ENCODE data around the gene PAPOLG. TPM values are rescaled to one million over a fixed set of nuclear protein-coding genes. Genes with fewer than 3 reads are reported as not detected.

PAPOLG gene
- polyA plus RNA-seq, 2 of the 4 experiments (the other 2 are of a cell fraction): 7.7 to 20.9 TPM

DNA sequence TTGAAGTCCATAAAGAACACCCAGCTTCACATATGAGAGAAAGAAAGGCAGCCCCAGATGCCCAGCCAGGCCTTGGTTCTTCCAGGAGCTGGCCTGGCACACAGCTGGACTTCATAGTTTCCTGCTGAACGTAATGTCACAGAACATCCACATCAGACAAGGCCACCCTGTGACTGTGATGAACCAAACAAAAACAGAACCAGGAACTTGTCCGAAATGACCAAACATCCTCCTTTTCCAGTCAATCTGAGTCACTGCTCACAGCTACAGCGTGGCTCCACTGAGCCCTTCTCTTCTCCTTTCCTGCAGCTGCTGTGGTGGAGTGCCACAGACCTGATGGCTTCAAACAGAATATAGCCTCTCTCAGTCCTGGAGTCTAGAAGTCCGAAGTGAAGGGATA is 45.4 kb upstream of the PAPOLG start:
- no peak for TF ChIP-seq HDAC2 (IDR thresholded peaks at IDR 0.05)
- no peak for TF ChIP-seq POLR2A (IDR thresholded peaks at IDR 0.05; ENCODE audit: low read length)
- no peak for TF ChIP-seq CHD2 (IDR thresholded peaks at IDR 0.05; ENCODE audit: low read length, partially characterized antibody)
- TF ChIP-seq, protein P1, sequence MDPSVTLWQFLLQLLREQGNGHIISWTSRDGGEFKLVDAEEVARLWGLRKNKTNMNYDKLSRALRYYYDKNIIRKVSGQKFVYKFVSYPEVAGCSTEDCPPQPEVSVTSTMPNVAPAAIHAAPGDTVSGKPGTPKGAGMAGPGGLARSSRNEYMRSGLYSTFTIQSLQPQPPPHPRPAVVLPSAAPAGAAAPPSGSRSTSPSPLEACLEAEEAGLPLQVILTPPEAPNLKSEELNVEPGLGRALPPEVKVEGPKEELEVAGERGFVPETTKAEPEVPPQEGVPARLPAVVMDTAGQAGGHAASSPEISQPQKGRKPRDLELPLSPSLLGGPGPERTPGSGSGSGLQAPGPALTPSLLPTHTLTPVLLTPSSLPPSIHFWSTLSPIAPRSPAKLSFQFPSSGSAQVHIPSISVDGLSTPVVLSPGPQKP (IDR thresholded peaks at IDR 0.05; ENCODE audit: low read depth, low read length): no peak
- TF ChIP-seq PHF8 (IDR thresholded peaks at IDR 0.05; ENCODE audit: borderline replicate concordance, low read depth): no peak
- no peak for TF ChIP-seq SREBF2 (IDR thresholded peaks at IDR 0.05)
- TF ChIP-seq MYC (IDR thresholded peaks at IDR 0.05; ENCODE audit: borderline replicate concordance, low read length): no peak
- no peak for TF ChIP-seq EHF (CRISPR knock-in tag; IDR thresholded peaks at IDR 0.05)
- no peak for TF ChIP-seq POLR2AphosphoS2 (conservative IDR thresholded peaks at IDR 0.05; ENCODE audit: low read length)
- TF ChIP-seq RARB (CRISPR knock-in tag; IDR thresholded peaks at IDR 0.05): no peak
- no peak for TF ChIP-seq FOSL2 (IDR thresholded peaks at IDR 0.05)
- no peak for TF ChIP-seq FOSL2 (CRISPR knock-in tag; IDR thresholded peaks at IDR 0.05)
- TF ChIP-seq HEYL (CRISPR knock-in tag; IDR thresholded peaks at IDR 0.05): no peak
- no peaks in the 10 kb centered on the region for H3K9me3 ChIP-seq
- 65% methylated on average over 4 of the region's 4 CpGs for WGBS (ENCODE audit: missing lambda C conversion rate)
- ChIA-PET POLR2A (no interaction called here), CTCF (interaction anchor here (0.5 to 7.8 kb wide), 6 partner anchors 10 to 1125 kb away, joined by 3 to 135 read pairs (median 4); no protein-coding TSS in a partner anchor)
- H3K4me1 ChIP-seq: no peaks in the 10 kb centered on the region
- FAIRE-seq: no peak
- ATAC-seq: no peak; a peak in 1 of 6 replicates
- no peak overlapping the region for H3K4me2 ChIP-seq
- H3K27ac ChIP-seq: no peak overlapping the region
- H3K4me3 ChIP-seq: no peak overlapping the region
- DNase-seq (ENCODE audit: low read depth in 1 of 2, low spot score in 1 of 2): no peak

DNA sequence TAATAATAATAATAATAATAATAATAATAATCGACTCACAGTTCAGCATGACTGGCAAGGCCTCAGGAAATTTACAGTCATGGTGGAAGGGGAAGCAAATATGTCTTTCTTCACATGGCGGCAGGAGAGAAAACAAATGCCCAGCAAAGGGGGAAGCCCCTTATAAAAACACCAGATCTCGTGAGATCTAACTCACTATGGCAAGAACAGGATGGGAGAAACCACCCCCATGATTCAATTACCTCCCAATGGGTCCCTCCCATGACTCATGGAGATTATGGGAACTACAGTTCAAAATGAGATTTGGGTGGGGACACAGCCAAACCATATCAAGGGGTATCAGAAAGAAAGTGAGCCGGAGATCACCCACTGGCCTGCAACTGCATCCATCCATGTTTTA is 40.5 kb upstream of the PAPOLG start:
- no peak for FAIRE-seq

DNA sequence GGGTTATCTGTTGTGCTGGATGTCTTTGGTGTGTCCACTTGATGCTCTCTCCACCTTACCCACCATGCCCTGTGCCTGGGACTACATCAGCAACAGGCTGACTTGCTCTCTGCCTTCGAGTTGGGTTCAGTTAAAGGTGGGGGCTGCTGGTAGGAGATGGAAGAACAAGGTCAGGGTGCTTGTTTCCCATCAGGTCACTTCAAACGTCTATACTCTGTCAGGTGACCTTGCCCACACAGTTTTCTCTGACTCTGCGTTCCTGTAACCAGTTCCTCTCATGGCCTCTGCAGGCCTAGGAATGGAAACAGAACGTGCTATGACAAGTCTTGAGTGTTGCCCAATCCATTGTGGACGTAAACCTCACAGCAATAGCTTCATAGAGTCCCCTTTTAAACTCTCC is 38.4 kb upstream of the PAPOLG start:
- no peak for FAIRE-seq
- Histone ChIP-seq H3K27ac (no peak overlapping the region), H3K4me1 (no peaks in the 10 kb centered on the region), H3K9me3 (no peaks in the 10 kb centered on the region), H3K4me3 (no peak overlapping the region), H3K4me2 (no peak overlapping the region)
- no peak for DNase-seq (ENCODE audit: low read depth in 1 of 2, low spot score in 1 of 2)
- TF ChIP-seq HEYL (CRISPR knock-in tag; IDR thresholded peaks at IDR 0.05): no peak
- TF ChIP-seq KDM1A (IDR thresholded peaks at IDR 0.05; ENCODE audit: low read depth): no peak
- TF ChIP-seq ZSCAN20 (CRISPR knock-in tag; IDR thresholded peaks at IDR 0.05): no peak
- TF ChIP-seq NR3C1 (IDR thresholded peaks at IDR 0.05): no peak
- no peak for TF ChIP-seq RAD21 (conservative IDR thresholded peaks at IDR 0.05 in 1 of 2, IDR thresholded peaks at IDR 0.05 in 1 of 2)
- TF ChIP-seq, protein P1 (IDR thresholded peaks at IDR 0.05; ENCODE audit: low read depth, low read length): no peak
- no peak for TF ChIP-seq RNF2 (IDR thresholded peaks at IDR 0.05; ENCODE audit: borderline replicate concordance, low read depth)
- TF ChIP-seq, protein P2, sequence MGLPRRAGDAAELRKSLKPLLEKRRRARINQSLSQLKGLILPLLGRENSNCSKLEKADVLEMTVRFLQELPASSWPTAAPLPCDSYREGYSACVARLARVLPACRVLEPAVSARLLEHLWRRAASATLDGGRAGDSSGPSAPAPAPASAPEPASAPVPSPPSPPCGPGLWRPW (IDR thresholded peaks at IDR 0.05): no peak
- no peak for TF ChIP-seq MAZ (IDR thresholded peaks at IDR 0.05; ENCODE audit: borderline replicate concordance, low read depth, low read length)
- no peak for TF ChIP-seq CBX8 (IDR thresholded peaks at IDR 0.05)
- TF ChIP-seq ESRRA (IDR thresholded peaks at IDR 0.05; ENCODE audit: borderline replicate concordance, low read length): no peak
- no peak for TF ChIP-seq GATA3 (IDR thresholded peaks at IDR 0.05; ENCODE audit: borderline replicate concordance)
- TF ChIP-seq RCOR1 (IDR thresholded peaks at IDR 0.05; ENCODE audit: low read depth, low read length): no peak
- no peak for TF ChIP-seq FOSL2 (IDR thresholded peaks at IDR 0.05)
- TF ChIP-seq FOSL2 (CRISPR knock-in tag; IDR thresholded peaks at IDR 0.05): no peak
- no peak for TF ChIP-seq POLR2A (IDR thresholded peaks at IDR 0.05; ENCODE audit: low read length)
- ChIA-PET POLR2A (interaction anchor here (0.6 kb wide), 1 partner anchor 1148 kb away, joined by 3 read pairs; no protein-coding TSS in a partner anchor), CTCF (no interaction called here)
- WGBS (ENCODE audit: missing lambda C conversion rate): 29% methylated on average over 5 of the region's 5 CpGs
- ATAC-seq: peak; percentile 21 to 30; a peak in 2 of 6 replicates

More for the DNA sequence above, 40.5 kb upstream of the PAPOLG start:
- no peaks in the 10 kb centered on the region for H3K9me3 ChIP-seq
- no peak for ATAC-seq
- ChIA-PET POLR2A (no interaction called here), CTCF (interaction anchor here (1.0 to 1.1 kb wide), 2 partner anchors 21 to 284 kb away, joined by 3 read pairs; no protein-coding TSS in a partner anchor)
- 78% methylated on average over 4 of the region's 4 CpGs for WGBS (ENCODE audit: missing lambda C conversion rate)
- H3K4me1 ChIP-seq: no peaks in the 10 kb centered on the region
- H3K27ac ChIP-seq: no peak overlapping the region
- no peak for DNase-seq (ENCODE audit: low read depth in 1 of 2, low spot score in 1 of 2)
- no peak overlapping the region for H3K4me2 ChIP-seq
- TF ChIP-seq BHLHE40 (IDR thresholded peaks at IDR 0.05; ENCODE audit: low read depth, low read length): no peak
- no peak for TF ChIP-seq NPAS2 (CRISPR knock-in tag; IDR thresholded peaks at IDR 0.05; ENCODE audit: borderline replicate concordance)
- TF ChIP-seq TP53 (CRISPR knock-in tag; IDR thresholded peaks at IDR 0.05): no peak
- TF ChIP-seq FOXS1 (CRISPR knock-in tag; IDR thresholded peaks at IDR 0.05): no peak
- no peak for TF ChIP-seq TFCP2L1 (CRISPR knock-in tag; IDR thresholded peaks at IDR 0.05)
- TF ChIP-seq ZC3H11A (IDR thresholded peaks at IDR 0.05): no peak
- no peak for TF ChIP-seq CHD4 (IDR thresholded peaks at IDR 0.05; ENCODE audit: borderline replicate concordance)
- TF ChIP-seq RNF2 (IDR thresholded peaks at IDR 0.05; ENCODE audit: borderline replicate concordance, low read depth): no peak
- no peak for TF ChIP-seq NFE2L2 (conservative IDR thresholded peaks at IDR 0.05; ENCODE audit: low read length)
- TF ChIP-seq, protein P3, sequence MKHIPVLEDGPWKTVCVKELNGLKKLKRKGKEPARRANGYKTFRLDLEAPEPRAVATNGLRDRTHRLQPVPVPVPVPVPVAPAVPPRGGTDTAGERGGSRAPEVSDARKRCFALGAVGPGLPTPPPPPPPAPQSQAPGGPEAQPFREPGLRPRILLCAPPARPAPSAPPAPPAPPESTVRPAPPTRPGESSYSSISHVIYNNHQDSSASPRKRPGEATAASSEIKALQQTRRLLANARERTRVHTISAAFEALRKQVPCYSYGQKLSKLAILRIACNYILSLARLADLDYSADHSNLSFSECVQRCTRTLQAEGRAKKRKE (CRISPR knock-in tag; IDR thresholded peaks at IDR 0.05; ENCODE audit: low read depth): no peak
- TF ChIP-seq ZNF302 (CRISPR knock-in tag; IDR thresholded peaks at IDR 0.05): no peak
- no peak for TF ChIP-seq FOSL2 (IDR thresholded peaks at IDR 0.05)
- TF ChIP-seq FOSL2 (CRISPR knock-in tag; IDR thresholded peaks at IDR 0.05): no peak
- H3K4me3 ChIP-seq: no peak overlapping the region

Measured in A549 (cell line).